HG02588 (cell line): ENCODE results near the gene TBX10.

Experiments
- ATAC-seq: cut with Tn5 transposase; IDR thresholded peaks from one replicate; pipeline ENCODE4 v1.9.1; 2021; ENCODE audit warnings: mild to moderate bottlenecking, moderate library complexity; ENCODE audit not compliant: unreplicated experiment

The TBX10 gene

DNA sequence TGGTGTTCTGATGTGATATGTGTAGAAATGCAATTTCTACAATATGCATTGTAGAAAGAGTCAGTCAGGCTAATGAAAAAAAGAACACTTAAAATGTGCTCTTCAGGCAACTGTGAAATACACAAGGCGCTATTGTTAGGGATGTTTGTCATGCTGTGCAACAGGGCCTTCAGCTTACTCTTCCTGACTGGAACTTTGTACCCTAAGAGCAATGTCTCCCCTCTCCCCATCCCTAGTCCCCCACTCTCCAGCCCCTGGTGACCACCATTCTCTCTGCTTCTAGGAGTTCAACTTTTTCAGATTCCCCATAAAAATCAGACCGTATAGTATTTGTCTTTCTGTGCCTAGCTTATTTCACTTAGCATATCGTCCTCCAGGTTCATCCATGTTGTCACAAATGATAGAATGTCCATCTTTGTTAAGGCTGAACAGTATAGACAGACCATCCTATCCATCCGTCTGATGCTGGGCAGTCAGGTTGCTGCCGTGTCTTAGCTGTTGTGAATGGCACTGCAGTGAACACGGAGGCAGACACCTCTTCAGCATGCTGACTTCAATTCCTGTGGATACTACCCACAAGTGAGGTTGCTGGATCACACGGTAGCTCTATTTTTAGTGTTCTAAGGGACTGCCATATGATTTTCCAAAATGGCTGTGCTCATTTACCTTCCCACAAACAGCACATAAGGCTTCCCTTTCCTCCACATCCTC lies 22.2 kb downstream of the TBX10 start:
- no peak for ATAC-seq

GRCh38 chr11:67616431-67617242 lies 22.9 kb downstream of the TBX10 start:
- ATAC-seq: no peak

GRCh38 chr11:67615728-67616430 lies 23.7 kb downstream of the TBX10 start:
- ATAC-seq: no peak

- no peak for ATAC-seq
These were observed 24.5 kb downstream of the TBX10 start for GRCh38 chr11:67614730-67615714.

DNA sequence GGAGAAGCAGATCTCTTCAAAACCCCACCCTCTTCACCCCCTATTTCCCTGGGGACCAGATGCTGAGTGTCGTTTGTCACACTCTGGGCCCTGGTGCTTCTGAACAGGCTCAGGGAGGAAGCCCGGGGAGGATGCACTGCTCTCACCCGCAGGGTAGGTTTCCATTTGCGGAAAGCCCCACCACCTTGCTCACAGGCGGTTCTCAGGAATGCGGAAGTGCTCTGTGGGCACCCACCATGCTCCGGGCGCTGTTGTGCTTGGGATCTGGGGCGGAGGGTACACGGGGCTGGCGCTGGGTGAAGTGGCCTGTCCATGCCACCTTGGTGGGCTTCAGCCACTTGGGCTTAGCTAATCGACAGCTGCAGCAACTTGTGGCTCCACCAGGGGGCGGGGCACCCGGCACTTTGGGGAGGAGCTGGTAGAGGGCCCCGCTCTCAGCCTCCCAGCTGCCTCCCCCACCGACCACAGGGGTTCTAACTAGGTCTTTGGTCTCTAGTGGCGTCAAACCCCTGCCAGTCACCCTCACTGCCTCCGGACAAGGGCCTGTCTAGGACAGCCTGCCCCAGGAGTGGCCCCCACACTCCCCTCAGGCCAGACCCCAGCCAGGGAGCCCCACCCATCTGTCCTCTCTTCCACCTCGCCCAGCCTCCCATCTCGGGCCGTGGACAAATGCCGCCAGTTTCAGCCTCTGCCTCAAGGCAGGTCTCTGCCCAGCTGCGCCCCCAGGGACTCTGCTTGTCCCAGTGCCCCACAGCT lies 25.4 kb downstream of the TBX10 start:
- peak; percentile 69 for ATAC-seq

DNA sequence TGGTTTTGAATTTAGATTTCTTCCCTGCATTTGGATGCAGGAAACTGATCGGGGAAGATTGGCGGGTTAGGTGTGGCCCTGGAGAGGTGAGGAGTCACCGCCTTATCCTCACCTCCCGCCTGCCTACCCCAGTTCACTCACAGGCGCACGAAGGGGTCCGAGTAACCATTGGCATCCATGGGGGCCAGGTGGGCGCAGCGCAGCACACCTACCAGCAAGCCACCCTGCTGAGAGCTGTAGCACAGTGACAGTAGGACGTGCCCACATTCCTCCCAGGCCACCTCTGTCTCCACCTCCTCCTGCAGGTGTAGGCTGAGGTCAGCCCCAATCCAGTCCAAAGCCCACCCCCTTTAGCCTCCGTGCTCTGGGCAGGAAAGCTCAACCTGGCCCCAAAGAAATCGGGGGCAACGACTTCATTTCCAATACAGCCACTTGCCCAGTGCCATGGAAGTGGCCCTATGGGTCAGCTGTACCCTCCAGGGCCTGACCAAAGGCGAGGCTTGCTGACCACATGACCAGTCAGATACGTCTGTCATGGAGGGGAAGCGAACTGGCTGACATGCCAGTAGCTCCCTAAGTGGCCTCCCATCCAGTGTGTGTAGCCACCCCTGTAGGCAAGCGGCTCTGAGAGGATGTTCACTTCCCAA lies 26.1 kb downstream of the TBX10 start:
- no peak for ATAC-seq

GRCh38 chr11:67612751-67613150 lies 26.8 kb downstream of the TBX10 start:
- no peak for ATAC-seq

- no peak for ATAC-seq
These were observed 27.6 kb downstream of the TBX10 start for GRCh38 chr11:67611704-67612587.

DNA sequence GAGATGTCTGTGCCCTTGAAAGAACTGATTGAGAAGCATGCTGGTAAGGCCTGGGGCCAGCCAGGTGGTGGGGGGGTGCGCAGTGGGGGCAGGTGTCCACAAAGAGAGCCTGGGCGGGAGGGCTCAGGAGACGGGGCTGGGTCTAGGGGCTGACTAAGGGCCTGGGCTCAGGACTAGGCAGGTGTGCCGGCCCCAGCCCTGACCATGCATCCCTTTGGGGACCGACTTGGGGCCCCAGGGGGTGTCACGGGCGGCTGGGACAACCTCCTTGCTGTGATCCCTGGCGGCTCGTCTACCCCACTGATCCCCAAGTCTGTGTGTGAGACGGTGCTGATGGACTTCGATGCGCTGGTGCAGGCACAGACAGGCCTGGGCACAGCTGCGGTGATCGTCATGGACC lies 28.4 kb downstream of the TBX10 start:
- ATAC-seq: no peak

- ATAC-seq: no peak
These were observed 29.2 kb downstream of the TBX10 start for GRCh38 chr11:67610302-67610868.

- no peak for ATAC-seq
These were observed 30.2 kb downstream of the TBX10 start for GRCh38 chr11:67609316-67609715.

GRCh38 chr11:67608486-67608885 lies 31.1 kb downstream of the TBX10 start:
- no peak for ATAC-seq

DNA sequence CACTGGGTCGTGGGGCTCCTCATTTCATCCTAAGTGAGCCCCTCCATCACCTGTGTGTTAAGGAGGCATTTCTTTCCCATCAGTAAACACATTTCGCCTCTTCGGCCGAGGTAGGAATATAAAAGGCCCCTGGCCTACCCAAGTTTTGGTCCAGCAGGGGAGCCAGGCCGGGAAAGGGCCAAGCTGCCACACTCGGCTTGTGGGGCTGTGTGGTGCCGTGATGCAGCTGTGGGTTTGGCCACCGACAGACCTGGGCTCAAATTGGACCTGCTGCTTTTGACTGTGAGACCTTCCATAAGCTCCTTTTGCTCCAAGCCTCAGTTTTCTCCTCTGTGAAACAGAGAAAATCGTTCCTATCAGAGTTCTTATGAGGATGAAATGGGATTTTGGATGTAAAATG lies 32.1 kb downstream of the TBX10 start:
- no peak for ATAC-seq

GRCh38 chr11:67606492-67607295 lies 32.9 kb downstream of the TBX10 start, which contains the start of gene NDUFV1:
Gene NDUFV1, plus strand, starts transcription at chr11:67606936. Its CDS starts 69 bp downstream, at chr11:67607005.
- peak; percentile 89 for ATAC-seq

DNA sequence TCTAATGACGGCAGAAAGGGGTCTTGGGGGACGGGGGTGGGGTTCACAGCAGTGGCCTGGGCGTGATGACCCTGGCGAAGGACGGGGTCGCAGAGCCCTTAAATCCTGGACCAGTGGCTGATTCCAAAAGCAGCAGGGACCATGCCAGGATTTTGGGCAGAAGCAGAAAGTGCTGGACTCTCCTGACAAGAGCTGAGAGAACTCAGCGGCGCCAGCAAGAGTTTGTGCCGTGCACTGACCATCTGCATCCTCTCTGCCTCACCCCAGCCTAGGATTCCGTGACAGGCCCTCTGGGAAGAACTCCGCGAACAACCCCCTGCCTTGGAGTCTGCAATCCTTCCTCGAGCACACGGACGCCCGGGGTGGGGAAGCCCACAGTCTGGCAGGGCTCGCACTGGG lies 33.5 kb downstream of the TBX10 start:
- ATAC-seq: no peak

- ATAC-seq: no peak
These were observed 34.1 kb downstream of the TBX10 start for GRCh38 chr11:67605231-67606011.
